ENCODE measurements around the gene DDX3X. TPM values are rescaled to one million over a fixed set of nuclear protein-coding genes. Genes with fewer than 3 reads are reported as not detected.
"Not testable (repeated sequence)": the region's sequence is repeated elsewhere in the genome, so short reads cannot be mapped to it uniquely, and the experiment has no call there.

DDX3X gene
- total and polyA plus RNA-seq, 2 of the 13 experiments (the other 11 are each of a cell fraction or from before 2014, with no cell fraction given): 53.5 to 239 TPM

GRCh38 chrX:41333744-41334362, at the start of gene DDX3X (continued):
- TF ChIP-seq PLSCR1 (CRISPR knock-in tag; IDR thresholded peaks at IDR 0.05; ENCODE audit: borderline replicate concordance): no peak
- no peak for TF ChIP-seq THYN1 (CRISPR knock-in tag; IDR thresholded peaks at IDR 0.05; ENCODE audit: borderline replicate concordance, low read depth)
- peak; percentile 42 for TF ChIP-seq ASH2L (IDR thresholded peaks at IDR 0.05; ENCODE audit: insufficient read length, low read depth, low read length)
- TF ChIP-seq ELF1 (CRISPR knock-in tag; IDR thresholded peaks at IDR 0.05): no peak
- peak; percentile 62; the same call in 1 of the 2 replicates for TF ChIP-seq SNAI1 (CRISPR knock-in tag; IDR thresholded peaks at IDR 0.05; ENCODE audit: borderline replicate concordance)
- no peak for TF ChIP-seq ZNF878 (CRISPR knock-in tag; IDR thresholded peaks at IDR 0.05)
- no peak for TF ChIP-seq SNRNP70 (IDR thresholded peaks at IDR 0.05; ENCODE audit: low read depth, low read length)
- peak; percentile 6; the same call in 1 of the 2 replicates for TF ChIP-seq ZSCAN9 (CRISPR knock-in tag; IDR thresholded peaks at IDR 0.05; ENCODE audit: borderline replicate concordance)
- TF ChIP-seq TFDP1 (CRISPR knock-in tag; IDR thresholded peaks at IDR 0.05; ENCODE audit: borderline replicate concordance): no peak; the same call in 1 of the 2 replicates
- 0 out of 2 replicates have a peak, but pooled peaks have one; percentile 8 for TF ChIP-seq RXRB (CRISPR knock-in tag; IDR thresholded peaks at IDR 0.05; ENCODE audit: borderline replicate concordance)
- TF ChIP-seq ZMYM3 (CRISPR knock-in tag; IDR thresholded peaks at IDR 0.05): no peak
- TF ChIP-seq ZNF616 (CRISPR knock-in tag; IDR thresholded peaks at IDR 0.05; ENCODE audit: low read depth): 0 out of 2 replicates have a peak, but pooled peaks have one; percentile 24
- no peak for TF ChIP-seq HDAC2 (CRISPR knock-in tag; IDR thresholded peaks at IDR 0.05)
- 0 out of 2 replicates have a peak, but pooled peaks have one; percentile 31 for TF ChIP-seq ZMYM4 (CRISPR knock-in tag; IDR thresholded peaks at IDR 0.05)
- peak; percentile 54 for TF ChIP-seq PHF8 (CRISPR knock-in tag; IDR thresholded peaks at IDR 0.05)
- TF ChIP-seq NFE2L1 (CRISPR knock-in tag; IDR thresholded peaks at IDR 0.05; ENCODE audit: borderline replicate concordance): no peak

GRCh38 chrX:41285928-41286327, 48.0 kb upstream of the DDX3X start:
- H3K4me1 ChIP-seq (ENCODE audit: insufficient read depth, low read length); CTCF ChIA-PET (ENCODE audit: low intra/inter-chr PET ratio, low total read pairs); intact Hi-C loops (cut with micrococcal nuclease; ENCODE audit: unreplicated experiment); DNase-seq (ENCODE audit: low spot score); H3K9ac ChIP-seq (ENCODE audit: insufficient read depth, low read depth, low read length); ATAC-seq; in situ Hi-C loops (cut with HindIII; ENCODE audit: extremely low pct_ligation_motif_present, low pct_unique_long_range_greater_than_20kb); H3K4me3 ChIP-seq (replicated peaks in 1 of 3; ENCODE audit: insufficient read depth in 1 of 3, low read depth in 2 of 3, low read length in 3 of 3); H3K9me3 ChIP-seq (ENCODE audit: low read length); H3K27ac ChIP-seq (ENCODE audit: extremely low read length, insufficient read depth, low read length); FAIRE-seq; BruUV-seq (replicated peaks); H2AFZ ChIP-seq (ENCODE audit: low read length); H3K4me2 ChIP-seq (ENCODE audit: low read depth, low read length); POLR2A ChIA-PET; H3K27me3 ChIP-seq (ENCODE audit: control insufficient read depth in 1 of 2, insufficient read depth in 2 of 2, low read length in 2 of 2); H4K20me1 ChIP-seq (ENCODE audit: insufficient read depth, low read length); H3K79me2 ChIP-seq (ENCODE audit: insufficient read depth, low read length); H3K36me3 ChIP-seq (replicated peaks in 1 of 2; ENCODE audit: control insufficient read depth in 1 of 2, insufficient read depth in 2 of 2, low read length in 2 of 2): not testable (repeated sequence)
- WGBS (ENCODE audit: low lambda C conversion rate): 57% methylated on average over 7 of the region's 21 CpGs

All from HepG2 (cell line).